Measurements from ENCODE around the gene AOPEP.

DNA sequence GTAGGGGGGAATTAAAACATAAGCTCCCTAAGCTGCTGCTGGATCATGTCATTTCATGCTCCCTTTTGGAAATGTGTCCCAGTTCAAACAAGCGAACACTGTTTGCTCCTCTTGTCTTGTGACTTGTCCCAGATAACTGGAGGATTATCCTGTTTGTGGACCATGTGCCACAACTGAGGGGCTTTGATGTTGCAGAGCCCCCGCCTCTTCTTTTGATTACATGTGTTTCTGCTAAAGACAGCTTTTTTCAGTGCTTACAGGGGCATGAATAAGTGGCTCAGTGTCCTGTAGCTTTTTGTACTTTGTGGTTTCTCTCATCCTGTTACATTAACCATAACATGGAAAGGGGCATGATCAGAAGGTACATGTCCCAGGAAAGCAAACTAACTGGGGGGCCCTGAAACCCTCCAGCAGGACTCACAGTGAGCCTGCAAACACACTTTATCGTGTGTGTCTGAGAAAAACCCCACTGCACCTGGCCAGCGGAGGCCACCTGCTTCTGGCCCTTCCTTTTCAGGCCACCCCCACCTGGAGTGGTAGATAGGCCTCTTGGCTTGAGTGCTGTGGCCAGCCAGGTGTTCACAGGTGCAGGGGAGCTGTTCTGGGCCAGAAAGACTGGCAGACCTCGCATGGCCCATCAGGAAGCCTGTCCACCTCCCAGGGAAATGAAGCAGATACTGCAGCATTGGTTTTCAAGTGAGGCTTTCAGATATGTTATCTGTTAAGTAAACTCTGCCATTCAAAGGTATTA is 305.4 kb downstream of the AOPEP start:
- no peak for TF ChIP-seq CTCF (IDR thresholded peaks at IDR 0.05)
- TF ChIP-seq POLR2A (IDR thresholded peaks at IDR 0.05), result no peak
- no peak for TF ChIP-seq POLR2AphosphoS5 (IDR thresholded peaks at IDR 0.05)

Data from sigmoid colon (tissue), 4 donors.